Endometrial microvascular endothelial cells (primary cell): ENCODE measurements around the gene PGAP6. TPM values are rescaled to one million over a fixed set of nuclear protein-coding genes. Genes with fewer than 3 reads are reported as not detected.
"Not testable (repeated sequence)": the region's sequence is repeated elsewhere in the genome, so short reads cannot be mapped to it uniquely, and the experiment has no call there.

Experiments
- in situ Hi-C: cut with HindIII; loops from 2 replicates; pipeline ENCODE4 v1.10.0; 2017; ENCODE audit warnings: low sequenced_read_pairs, low pct_unique_long_range_greater_than_20kb; ENCODE audit errors: inconsistent ontology term
- total RNA-seq: library from RNA; depleted of rRNA; stranded (reverse); fragments of >200 nt; gene quantifications from one replicate; pipeline ENCODE4 v1.2.3, GENCODE V29; 2015; ENCODE audit errors: inconsistent ontology term

PGAP6 gene
- total RNA-seq, 1 donor from 2014 or later = 64.2 TPM

DNA sequence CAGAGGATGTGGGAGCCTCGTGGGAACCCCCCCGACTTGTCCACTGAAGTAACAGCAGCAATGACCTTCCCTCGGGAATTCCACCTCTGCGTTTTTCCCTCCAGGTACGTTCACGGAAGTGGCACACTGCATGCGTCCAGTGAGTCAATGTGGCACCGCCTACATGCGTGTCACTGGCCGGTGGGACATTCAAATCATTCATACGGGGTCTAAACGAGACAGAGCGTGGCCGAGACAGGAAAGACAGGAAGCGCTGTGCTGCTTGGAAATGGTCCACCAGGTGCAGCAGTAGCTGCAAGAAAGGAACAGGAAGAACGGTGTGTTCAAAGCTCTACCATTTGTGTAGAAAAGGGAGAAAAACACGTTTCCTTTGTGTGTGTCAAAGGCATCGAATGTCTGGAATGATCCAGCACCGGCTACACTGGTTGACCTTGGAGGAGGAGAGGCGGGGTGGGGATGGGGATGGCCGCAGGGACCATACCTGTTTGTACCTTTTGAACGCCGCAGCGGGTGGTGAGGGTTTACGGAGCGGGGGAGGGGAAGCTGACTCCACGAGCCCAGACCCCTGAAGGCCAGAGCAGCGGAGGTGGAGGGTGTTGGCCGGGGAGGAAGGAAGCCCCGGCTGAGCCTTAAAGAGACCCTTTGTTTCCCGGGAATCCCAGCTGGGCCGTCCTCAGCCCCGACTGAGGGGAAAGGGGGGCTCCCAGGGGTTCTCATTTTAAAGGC, 1.7 kb upstream of the PGAP6 start:
- in situ Hi-C loops = no loop called here

DNA sequence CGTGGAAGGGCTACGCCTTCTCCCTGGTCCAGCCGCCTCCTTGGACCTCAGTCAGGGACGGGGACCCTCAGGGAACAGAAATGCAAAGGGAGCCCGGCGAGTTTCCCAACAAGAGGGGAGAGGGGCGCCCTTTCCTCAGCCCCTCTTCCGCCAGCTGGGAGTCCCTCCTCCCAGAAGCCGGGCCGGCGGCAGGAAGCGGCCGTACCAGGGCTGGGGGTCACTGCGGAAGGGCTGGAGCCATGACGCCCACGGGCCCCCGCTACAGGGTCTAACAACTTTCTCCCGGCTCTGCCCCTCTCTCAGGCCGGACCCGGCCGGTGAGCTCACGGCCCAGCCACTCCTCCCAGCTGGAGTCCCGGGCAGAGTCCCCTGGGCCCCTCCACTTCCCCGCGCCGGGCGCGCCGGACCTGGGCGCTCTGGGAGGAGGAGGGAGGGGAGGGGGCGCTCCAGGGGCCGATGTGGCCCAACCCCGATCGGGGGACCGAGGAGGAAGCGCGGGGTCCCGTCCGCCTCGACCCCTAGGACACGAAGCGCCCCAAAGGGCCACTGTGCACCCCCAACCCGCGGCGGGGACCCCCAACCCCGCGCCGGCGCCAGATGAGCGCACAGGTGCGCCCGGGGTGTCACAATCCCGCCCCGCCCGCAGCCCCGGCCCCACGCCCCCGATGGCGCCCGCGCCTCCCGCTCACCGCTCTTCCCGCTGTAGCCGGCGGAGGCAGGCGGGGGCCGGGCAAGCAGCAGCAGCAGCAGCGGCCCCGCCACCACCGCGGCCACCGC, 578 bp downstream of the PGAP6 start:
- in situ Hi-C loops = no loop called here

GRCh38 chr16:380762-381011, 1.1 kb downstream of the PGAP6 start:
- in situ Hi-C loops = no loop called here

GRCh38 chr16:379961-380761, 1.6 kb downstream of the PGAP6 start:
- in situ Hi-C loops = no loop called here

DNA sequence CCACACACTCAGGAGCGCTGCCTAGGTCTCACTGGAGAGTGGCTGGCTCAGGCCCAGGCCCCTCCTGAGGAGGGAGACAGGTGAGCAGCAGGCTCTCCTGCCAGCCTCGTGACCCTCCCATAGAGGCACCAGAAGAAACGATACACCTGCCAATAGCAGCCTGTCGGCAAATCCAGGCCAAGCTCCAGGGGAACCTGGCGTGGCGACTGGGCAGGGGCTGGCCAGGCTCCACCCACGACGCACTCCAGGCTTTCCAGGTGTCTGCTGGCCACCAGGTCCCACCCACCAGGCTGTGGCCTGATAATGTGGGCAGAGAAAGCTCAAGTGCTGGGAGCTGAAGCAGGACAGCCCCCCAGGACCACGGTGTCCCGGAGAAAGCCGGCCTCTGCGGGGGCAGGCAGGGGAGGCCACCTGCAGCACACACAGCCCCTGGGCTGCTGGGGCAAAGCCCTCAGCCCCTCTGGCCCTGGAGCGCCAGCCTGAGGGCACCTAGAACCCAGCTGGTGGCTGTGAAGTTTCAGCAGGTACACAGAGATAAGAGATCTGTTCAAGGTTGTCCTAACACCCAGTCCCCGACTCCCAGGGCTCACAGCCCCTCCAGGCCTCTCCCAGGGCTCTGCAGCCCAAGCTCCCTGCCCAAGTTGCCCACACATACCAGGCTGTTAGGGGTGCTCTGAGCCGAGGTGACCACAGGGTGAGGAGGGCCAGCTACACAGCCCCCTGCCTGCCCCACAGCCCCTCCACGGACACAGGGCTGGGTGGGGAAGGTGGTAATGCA, 2.4 kb downstream of the PGAP6 start:
- in situ Hi-C loops = no loop called here

- in situ Hi-C loops = no loop called here
These were observed 3.0 kb downstream of the PGAP6 start for GRCh38 chr16:378821-379182.

- in situ Hi-C loops = not testable (repeated sequence)
These were observed 3.5 kb downstream of the PGAP6 start for GRCh38 chr16:378113-378820.

- in situ Hi-C loops = no loop called here
These were observed 4.3 kb downstream of the PGAP6 start for GRCh38 chr16:377419-377951.

GRCh38 chr16:376817-377418, 4.9 kb downstream of the PGAP6 start:
- in situ Hi-C loops = no loop called here

DNA sequence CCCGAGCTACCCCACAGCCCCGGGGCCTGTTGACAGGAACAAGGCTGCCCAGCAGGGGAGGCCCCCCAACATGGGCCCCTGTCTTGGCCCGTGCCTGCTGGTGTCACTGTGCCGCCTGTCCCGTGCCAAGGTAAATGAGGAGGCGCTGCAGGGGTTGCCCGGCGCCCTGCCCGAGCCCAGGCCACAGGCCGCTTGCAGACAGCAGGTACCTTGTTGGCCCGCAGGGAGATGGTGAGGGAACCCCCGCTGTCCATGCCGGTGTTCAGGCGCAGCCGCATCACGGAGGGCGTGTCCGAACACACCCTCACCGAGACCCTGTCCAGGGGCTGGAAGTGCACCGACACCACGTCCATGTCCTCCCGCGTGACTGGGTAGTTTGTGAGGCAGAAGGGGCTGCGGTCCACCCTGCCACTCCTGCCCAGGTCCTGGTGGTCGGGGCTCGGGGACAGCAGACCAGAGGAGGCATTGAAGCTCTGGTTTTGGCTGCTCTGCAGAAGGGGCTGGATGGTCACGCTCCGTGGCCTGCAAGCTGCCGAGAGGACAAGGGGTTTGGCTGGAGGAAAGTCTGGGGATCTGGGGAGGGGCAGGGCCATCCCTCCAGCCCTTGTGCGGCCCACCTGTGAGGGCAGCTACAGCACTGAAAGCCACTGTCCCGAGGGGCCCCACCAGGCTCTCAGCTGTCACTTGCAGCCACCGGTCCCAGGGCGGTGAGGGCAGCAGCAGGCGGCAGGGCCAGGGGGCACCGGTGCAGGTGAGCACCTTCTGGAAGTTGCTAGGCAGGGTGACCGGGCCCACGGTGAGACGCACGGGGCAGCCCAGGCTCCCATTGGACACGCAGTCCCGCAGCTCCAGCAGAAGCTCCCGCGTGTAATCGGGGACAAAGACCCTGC, 5.6 kb downstream of the PGAP6 start:
- in situ Hi-C loops = no loop called here

- in situ Hi-C loops = no loop called here
These were observed 6.6 kb downstream of the PGAP6 start for GRCh38 chr16:375212-375611.

GRCh38 chr16:374616-374926, 7.2 kb downstream of the PGAP6 start:
- in situ Hi-C loops = no loop called here

GRCh38 chr16:373848-374615, 7.7 kb downstream of the PGAP6 start:
- in situ Hi-C loops = no loop called here

- in situ Hi-C loops = no loop called here
These were observed 8.7 kb downstream of the PGAP6 start for GRCh38 chr16:373020-373598.

GRCh38 chr16:372302-372983, 9.3 kb downstream of the PGAP6 start:
- in situ Hi-C loops = no loop called here
